GM20431 (cell line): Measurements from ENCODE around the gene CRISPLD2.
"Not testable (repeated sequence)": the region's sequence is repeated elsewhere in the genome, so short reads cannot be mapped to it uniquely, and the experiment has no call there.

Source experiments
- in situ Hi-C: fragments of 300-500 bp; cut with MseI, MboI; formaldehyde crosslinking; loops from one replicate; pipeline ENCODE4 v1.15.0; 2020; ENCODE audit warnings: low sequenced_read_pairs; ENCODE audit not compliant: unreplicated experiment

The CRISPLD2 gene

GRCh38 chr16:84925773-84926372 lies 106.1 kb downstream of the CRISPLD2 start:
- in situ Hi-C loops, result no loop called here

GRCh38 chr16:84926462-84926861 lies 106.7 kb downstream of the CRISPLD2 start:
- in situ Hi-C loops, result no loop called here

GRCh38 chr16:84927621-84928591 lies 108.1 kb downstream of the CRISPLD2 start:
- in situ Hi-C loops, result no loop called here

GRCh38 chr16:84928679-84929420 lies 109.1 kb downstream of the CRISPLD2 start:
- in situ Hi-C loops, result no loop called here

- in situ Hi-C loops, result no loop called here
Observed at GRCh38 chr16:84929421-84930297, 109.9 kb downstream of the CRISPLD2 start.

- in situ Hi-C loops, result no loop called here
Observed at GRCh38 chr16:84930298-84931106, 110.7 kb downstream of the CRISPLD2 start.

GRCh38 chr16:84931107-84931494 lies 111.3 kb downstream of the CRISPLD2 start:
- in situ Hi-C loops, result no loop called here

- in situ Hi-C loops, result no loop called here
Observed at GRCh38 chr16:84931506-84931905, 111.7 kb downstream of the CRISPLD2 start.

- in situ Hi-C loops, result no loop called here
Observed at GRCh38 chr16:84932681-84933080, 112.9 kb downstream of the CRISPLD2 start.

GRCh38 chr16:84933774-84934631 lies 114.2 kb downstream of the CRISPLD2 start:
- in situ Hi-C loops, result no loop called here

GRCh38 chr16:84937196-84938005 lies 117.6 kb downstream of the CRISPLD2 start:
- in situ Hi-C loops, result no loop called here

GRCh38 chr16:84938616-84939015 lies 118.8 kb downstream of the CRISPLD2 start:
- in situ Hi-C loops, result not testable (repeated sequence)

- in situ Hi-C loops, result no loop called here
Observed at GRCh38 chr16:84940670-84941551, 121.1 kb downstream of the CRISPLD2 start.

GRCh38 chr16:84941921-84942320 lies 122.1 kb downstream of the CRISPLD2 start:
- in situ Hi-C loops, result no loop called here

- in situ Hi-C loops, result no loop called here
Observed at GRCh38 chr16:84942786-84943185, 123.0 kb downstream of the CRISPLD2 start.

GRCh38 chr16:84943620-84944019 lies 123.8 kb downstream of the CRISPLD2 start:
- in situ Hi-C loops, result no loop called here
